HUES48 (cell line): ENCODE measurements around the gene BDKRB2.

Source experiments
- H3K27ac ChIP-seq: one replicate; pipeline ENCODE4 v1.7.0; 2013; ENCODE audit warnings: low read depth, low read length, inconsistent platforms
- H3K27me3 ChIP-seq: 2 replicates; pipeline ENCODE4 v1.6.1; 2013; ENCODE audit warnings: mild to moderate bottlenecking, low read length; ENCODE audit not compliant: control insufficient read depth, insufficient read depth
- H3K36me3 ChIP-seq: 2 replicates; pipeline ENCODE4 v1.6.1; 2013; ENCODE audit warnings: low read length; ENCODE audit not compliant: control insufficient read depth, insufficient read depth
- H3K4me1 ChIP-seq: 2 replicates; pipeline ENCODE4 v1.6.1; 2013; ENCODE audit warnings: mild to moderate bottlenecking, low read length; ENCODE audit not compliant: control insufficient read depth, insufficient read depth
- H3K4me3 ChIP-seq: 2 replicates; pipeline ENCODE4 v1.5.1; 2013; ENCODE audit warnings: mild to moderate bottlenecking, low read depth, low read length
- H3K9ac ChIP-seq: 2 replicates; pipeline ENCODE4 v1.6.1; 2013; ENCODE audit warnings: mild to moderate bottlenecking, low read depth, low read length, moderate library complexity
- H3K9me3 ChIP-seq: 2 replicates; pipeline ENCODE4 v1.6.1; 2013; ENCODE audit warnings: low read length; ENCODE audit not compliant: control insufficient read depth, insufficient read depth

The BDKRB2 gene

DNA sequence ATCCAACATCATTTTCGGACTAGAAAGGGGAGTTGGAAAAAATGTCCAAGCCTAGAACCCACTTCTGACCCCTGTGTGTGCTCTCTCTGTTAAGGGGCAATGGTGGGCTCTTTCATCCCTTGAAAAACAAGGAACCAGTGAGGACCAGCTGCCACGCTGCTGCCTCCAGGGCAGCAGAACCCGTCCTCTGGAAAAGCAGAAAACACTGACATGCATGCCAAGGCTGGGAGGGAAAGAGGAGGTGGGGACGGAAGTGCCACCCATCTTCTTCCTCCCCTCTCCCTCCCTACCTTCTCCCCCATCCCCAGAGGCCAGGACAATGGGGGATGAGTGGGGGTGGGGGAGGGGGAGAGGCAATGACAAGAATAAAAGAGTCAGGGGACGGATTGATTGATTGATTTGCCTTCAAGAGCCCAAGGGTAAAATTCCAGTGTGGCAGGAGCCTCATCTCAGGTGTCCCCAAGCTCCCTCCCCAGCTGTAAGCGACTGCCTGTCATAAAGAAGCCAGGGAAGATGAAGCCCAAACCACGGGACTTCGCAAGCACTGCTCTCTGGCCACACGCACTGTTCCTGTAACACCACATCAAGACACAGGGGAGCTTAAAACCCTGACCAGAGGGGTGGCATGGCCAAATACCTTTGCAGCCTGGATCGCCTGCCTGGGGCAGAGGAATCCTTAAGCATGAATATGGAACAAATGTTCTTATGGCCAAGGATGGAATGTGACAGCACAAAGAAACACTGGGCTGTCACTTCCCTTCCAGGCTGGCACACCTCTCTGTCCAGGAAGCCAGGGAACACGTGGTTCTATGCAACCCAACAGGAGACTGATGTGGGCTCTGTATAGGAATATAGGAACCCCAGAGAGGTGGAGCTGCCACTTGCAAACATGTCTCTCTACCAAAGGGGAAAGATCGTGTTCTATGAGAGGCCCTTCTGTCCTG is 38.9 kb upstream of the BDKRB2 start:
- H3K9ac ChIP-seq, result no peak overlapping the region
- no peak overlapping the region for H3K4me3 ChIP-seq
- H3K4me1 ChIP-seq, result no peaks in the 10 kb centered on the region
- H3K27ac ChIP-seq, result no peak overlapping the region
- H3K9me3 ChIP-seq, result no peaks in the 10 kb centered on the region
- no peaks in the 10 kb centered on the region for H3K36me3 ChIP-seq
- no peaks in the 10 kb centered on the region for H3K27me3 ChIP-seq

DNA sequence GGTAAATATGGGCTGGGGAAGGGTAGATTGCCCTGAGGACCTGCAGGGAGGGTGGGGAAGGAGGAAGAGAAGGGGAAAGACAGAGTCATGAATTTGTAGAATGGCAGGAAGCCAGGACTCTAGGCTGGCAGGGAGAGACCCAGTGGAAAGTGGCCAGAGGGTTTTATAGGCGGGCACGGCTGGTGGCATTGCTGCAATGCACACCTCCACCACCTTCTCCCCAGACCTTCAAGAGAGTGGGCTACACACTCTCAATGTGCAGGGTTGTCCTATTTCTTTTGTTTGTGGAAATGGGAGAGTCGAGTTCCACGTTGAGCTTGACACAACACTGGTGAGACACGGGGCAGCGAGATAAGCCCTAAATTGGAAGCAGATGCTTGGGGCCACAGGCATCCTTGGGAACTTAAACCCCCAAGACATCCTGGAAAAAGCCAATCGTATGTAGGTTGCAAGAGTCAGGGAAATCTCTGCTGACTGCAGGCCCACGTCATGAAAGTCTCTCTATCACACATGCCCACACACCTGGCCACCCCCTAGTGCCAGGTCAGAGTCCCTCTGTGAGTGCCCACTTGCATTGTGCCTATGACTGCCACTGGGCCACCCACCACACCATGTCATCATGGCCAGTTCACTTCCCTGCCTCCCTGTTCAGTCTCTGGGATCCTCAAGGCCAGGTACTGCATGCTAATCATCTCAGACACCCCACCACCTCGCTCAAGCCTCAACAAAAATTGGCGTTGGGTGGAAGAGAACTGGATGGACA is 38.0 kb upstream of the BDKRB2 start:
- Histone ChIP-seq H3K4me3 (no peak overlapping the region), H3K4me1 (no peaks in the 10 kb centered on the region), H3K27me3 (no peaks in the 10 kb centered on the region), H3K9me3 (no peaks in the 10 kb centered on the region), H3K9ac (no peak overlapping the region), H3K27ac (no peak overlapping the region), H3K36me3 (no peaks in the 10 kb centered on the region)

DNA sequence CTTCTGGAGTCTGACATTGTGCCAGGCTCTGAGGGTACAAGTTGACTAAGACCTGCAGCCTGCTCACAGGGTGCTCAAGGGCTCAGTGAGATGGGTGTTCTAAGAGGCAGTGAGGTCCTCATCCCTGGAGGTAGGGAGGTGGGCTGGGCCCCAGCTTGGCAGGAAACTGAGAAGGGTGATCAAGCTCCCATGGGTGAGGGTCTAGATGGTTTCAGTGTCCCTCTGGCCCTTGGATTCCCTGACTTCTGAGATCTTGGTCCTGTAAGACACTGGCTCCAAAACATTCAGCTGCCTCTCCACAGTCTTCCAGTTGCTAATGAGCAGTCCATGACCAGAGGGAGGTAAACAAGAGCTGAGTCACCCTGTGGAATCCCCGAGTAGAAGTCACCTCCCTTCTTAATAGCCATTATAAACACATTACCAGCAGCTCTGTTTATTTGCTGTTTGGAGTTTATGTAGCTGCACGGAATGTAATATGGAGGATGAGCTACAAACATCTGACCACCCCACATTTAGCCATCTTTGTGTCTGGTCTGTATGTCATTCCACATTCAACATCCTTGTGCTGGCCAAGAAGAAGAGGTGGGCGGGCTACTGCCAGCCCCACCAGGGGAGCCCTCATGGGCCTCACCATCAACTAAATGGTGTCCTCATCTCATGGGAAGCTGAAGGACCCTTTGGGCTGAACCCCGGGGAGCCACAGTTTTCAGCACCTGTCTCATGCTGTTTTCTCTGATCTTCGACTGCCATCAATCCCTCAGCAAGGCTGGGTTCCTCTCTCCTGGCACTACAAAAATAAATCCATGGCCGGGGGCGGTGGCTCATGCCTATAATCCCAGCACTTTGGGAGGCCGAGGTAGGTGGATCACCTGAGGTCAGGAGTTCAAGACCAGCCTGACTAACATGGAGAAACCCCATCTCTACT is 37.2 kb upstream of the BDKRB2 start:
- H3K9me3 ChIP-seq, result no peaks in the 10 kb centered on the region
- H3K27ac ChIP-seq, result no peak overlapping the region
- no peak overlapping the region for H3K4me3 ChIP-seq
- no peaks in the 10 kb centered on the region for H3K36me3 ChIP-seq
- no peaks in the 10 kb centered on the region for H3K27me3 ChIP-seq
- no peaks in the 10 kb centered on the region for H3K4me1 ChIP-seq
- H3K9ac ChIP-seq, result no peak overlapping the region

DNA sequence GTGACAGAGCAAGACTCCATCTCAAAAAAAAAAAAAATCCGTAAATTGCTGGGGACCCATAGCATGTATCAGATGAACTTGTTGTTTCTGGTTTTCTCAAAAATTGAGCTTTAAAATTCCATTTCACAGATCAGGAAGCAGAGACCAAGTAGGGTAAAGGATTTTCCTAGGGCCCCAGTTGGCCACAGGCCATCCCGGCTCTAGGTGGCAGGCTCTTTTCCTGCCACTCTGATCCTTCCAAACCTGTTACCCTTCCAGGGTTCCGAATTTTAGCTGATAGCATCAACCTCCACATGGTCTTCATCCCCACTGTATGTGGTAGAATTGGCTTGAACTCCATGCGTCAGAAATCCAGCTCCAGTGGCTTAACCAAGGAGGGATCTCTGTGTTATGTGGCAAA is 36.1 kb upstream of the BDKRB2 start:
- no peak overlapping the region for H3K4me3 ChIP-seq
- H3K9me3 ChIP-seq, result no peaks in the 10 kb centered on the region
- H3K9ac ChIP-seq, result no peak overlapping the region

DNA sequence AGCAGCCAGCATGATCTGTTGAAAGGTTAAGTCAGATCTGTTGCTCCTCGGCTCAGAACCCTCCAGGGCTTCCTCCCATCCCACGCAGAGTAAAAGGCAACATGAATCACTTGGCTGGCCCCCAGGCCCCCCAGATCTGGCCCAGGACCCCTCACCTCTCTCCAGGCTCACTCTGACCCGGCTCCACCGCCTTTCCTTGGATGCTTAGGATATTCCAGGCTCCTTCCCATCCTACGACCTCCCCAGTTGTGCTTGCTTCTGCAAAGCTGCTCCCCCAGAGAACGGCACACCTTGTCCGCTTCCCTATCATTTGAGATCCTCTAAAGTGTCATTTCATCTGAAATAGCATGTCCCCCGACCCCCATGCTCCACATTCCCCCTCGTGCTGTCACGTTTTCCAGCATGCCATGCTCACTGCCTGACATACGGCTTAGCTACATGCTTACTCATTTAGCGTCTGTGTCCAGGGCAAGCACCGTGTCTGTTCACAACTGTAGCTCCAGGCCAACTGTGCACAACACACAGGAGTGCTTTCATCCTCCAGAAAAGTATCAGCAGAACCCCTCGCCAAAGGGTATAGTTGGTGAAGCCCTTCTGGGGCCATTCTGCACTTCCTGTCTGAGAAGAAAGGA is 33.6 kb upstream of the BDKRB2 start:
- no peaks in the 10 kb centered on the region for H3K36me3 ChIP-seq
- H3K9ac ChIP-seq, result no peak overlapping the region
- H3K9me3 ChIP-seq, result no peaks in the 10 kb centered on the region
- no peak overlapping the region for H3K27ac ChIP-seq
- H3K4me1 ChIP-seq, result no peaks in the 10 kb centered on the region
- no peaks in the 10 kb centered on the region for H3K27me3 ChIP-seq
- no peak overlapping the region for H3K4me3 ChIP-seq

More for the DNA sequence above, 36.1 kb upstream of the BDKRB2 start:
- Histone ChIP-seq H3K27me3 (no peaks in the 10 kb centered on the region), H3K36me3 (no peaks in the 10 kb centered on the region), H3K4me1 (no peaks in the 10 kb centered on the region), H3K27ac (no peak overlapping the region)

DNA sequence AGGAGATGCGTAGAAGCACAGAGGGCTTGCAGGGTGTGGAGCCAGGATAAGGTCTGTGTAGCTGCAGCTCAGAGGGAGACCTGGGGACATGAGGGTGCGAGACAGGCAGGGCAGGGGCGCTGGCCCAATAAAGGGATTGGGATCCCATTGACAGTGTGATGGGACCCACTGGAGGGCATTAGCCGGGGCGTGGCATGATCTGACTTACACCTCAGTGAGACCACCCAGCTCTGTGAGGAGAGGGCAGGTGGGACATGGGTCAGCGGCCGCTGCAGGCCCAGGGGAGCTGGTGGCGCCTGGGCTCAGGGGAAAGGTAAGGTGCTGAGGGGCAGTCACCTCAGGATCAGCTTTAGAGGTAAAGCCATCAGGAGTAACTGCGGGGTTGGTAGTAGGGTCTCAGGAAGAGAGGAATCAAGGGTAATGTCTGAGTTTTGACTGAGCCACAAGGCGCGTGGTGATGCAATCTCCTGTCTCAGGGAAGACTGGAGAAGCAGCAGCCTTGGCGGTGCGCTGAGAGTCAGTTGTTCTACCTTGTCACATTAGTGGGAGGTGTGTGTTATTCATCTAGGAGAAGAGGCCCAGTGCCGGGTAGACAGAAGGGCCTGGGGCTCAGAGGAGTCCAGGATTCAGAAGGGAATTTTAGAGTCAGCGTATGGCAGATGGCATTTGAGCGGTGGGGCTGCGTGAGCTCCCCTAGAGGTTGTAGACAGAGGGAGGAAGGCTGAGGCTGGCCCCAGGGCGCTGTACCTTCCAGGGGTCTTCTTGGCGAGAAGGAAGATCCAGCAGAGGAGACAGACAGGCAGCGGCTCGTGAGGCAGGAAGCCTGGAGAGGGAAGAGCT is 30.8 kb upstream of the BDKRB2 start:
- Histone ChIP-seq H3K9me3 (no peaks in the 10 kb centered on the region), H3K9ac (no peak overlapping the region), H3K4me3 (no peak overlapping the region), H3K36me3 (no peaks in the 10 kb centered on the region), H3K27ac (no peak overlapping the region), H3K4me1 (no peaks in the 10 kb centered on the region; the same call in 1 of the 2 replicates), H3K27me3 (no peaks in the 10 kb centered on the region)

DNA sequence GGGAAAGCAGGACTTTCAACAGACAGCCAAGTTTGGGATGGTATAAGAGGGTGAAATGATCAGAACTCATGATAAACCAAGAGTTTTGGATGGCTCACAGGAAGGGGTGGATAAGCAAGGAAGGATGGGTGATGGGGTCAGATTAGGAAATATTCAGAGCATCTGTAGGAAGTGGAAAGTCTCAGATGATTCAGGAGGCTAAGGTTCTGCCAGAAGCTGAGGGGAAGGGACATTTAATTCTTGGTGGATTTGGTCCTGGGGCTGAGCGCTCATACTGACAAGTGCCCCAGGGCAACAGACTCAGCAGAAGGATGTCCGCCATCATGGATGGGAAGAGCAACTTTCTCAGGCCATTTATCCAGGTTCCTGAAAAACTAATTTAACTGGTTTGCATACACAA is 28.4 kb upstream of the BDKRB2 start:
- H3K36me3 ChIP-seq, result no peaks in the 10 kb centered on the region
- no peaks in the 10 kb centered on the region for H3K27me3 ChIP-seq
- no peaks in the 10 kb centered on the region for H3K9me3 ChIP-seq
- H3K4me1 ChIP-seq, result no peaks in the 10 kb centered on the region; the same call in 1 of the 2 replicates
- H3K9ac ChIP-seq, result no peak overlapping the region
- no peak overlapping the region for H3K27ac ChIP-seq
- no peak overlapping the region for H3K4me3 ChIP-seq

DNA sequence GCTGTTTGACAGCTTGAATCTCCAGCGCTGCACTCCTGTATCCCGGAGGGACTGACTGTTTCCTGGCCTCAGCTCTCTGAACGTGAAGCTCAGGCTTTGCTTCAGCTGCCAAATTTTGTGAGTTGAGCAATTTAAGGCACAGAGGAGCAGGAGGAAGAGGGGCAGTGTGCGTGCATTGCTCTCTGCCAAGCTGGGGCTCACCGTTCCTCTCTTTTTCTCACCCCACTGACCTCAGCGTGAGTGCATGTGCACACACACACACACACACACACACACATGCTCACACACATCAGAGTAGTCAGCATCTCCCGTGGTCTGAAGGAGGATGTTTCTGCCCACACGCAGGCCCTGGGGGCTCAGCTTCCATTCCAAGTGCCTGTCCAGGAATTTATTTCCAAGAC is 27.8 kb upstream of the BDKRB2 start:
- Histone ChIP-seq H3K27me3 (no peaks in the 10 kb centered on the region), H3K4me1 (no peaks in the 10 kb centered on the region; the same call in 1 of the 2 replicates), H3K4me3 (no peak overlapping the region), H3K9ac (no peak overlapping the region), H3K36me3 (no peaks in the 10 kb centered on the region), H3K9me3 (no peaks in the 10 kb centered on the region), H3K27ac (no peak overlapping the region)

DNA sequence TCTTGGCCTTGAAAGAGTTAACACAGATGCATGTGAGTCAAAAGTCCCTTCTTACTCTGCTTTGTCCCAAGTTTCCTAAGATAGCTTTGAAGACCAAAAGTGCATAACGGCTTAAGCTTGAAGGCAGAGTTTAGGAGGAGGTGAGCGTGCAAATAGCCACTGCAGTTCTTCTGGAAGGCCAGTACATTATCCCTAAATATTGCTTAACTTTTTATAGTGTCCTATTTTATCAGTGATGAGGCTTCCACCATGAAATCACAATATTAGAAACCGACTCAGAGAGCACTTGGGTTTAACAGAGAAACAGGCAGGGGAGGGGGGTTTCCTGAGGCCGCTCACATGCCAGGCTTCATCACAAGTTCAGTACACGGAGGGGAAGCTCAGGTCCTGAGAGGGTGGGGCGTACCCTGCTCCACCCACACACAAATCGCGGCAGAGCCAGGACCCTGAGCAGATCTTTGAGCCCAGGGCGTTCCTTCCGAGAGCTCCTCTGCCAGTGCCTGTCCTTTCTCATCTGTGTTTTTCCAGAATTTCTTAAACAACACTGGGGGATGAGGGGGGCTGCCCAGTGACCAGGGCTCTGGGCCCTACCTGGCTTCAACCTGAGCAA is 26.8 kb upstream of the BDKRB2 start:
- H3K36me3 ChIP-seq, result no peaks in the 10 kb centered on the region
- no peak overlapping the region for H3K4me3 ChIP-seq
- no peaks in the 10 kb centered on the region for H3K27me3 ChIP-seq
- no peak overlapping the region for H3K9ac ChIP-seq
- H3K27ac ChIP-seq, result no peak overlapping the region
- H3K4me1 ChIP-seq, result no peaks in the 10 kb centered on the region; the same call in 1 of the 2 replicates
- H3K9me3 ChIP-seq, result no peaks in the 10 kb centered on the region
